DOHH2 (cell line): ENCODE data around the gene DLEU7.

Experiments used
- H3F3A ChIP-seq: fragments of 200-600 bp; sonication (generic), shearing (Covaris generic); 2 replicates; pipeline ENCODE4 v1.6.0; 2016; ENCODE audit warnings: antibody characterized with exemption, mild to moderate bottlenecking; ENCODE audit not compliant: control insufficient read depth, insufficient read depth
- H3K27ac ChIP-seq: fragments of 200-600 bp; sonication (generic); 2 replicates; pipeline ENCODE4 v1.5.1; 2014; ENCODE audit warnings: low read depth, mild to moderate bottlenecking, low read length, moderate library complexity
- H3K27me3 ChIP-seq: fragments of 200-600 bp; sonication (generic); 2 replicates; pipeline ENCODE4 v1.6.1; 2014; ENCODE audit warnings: mild to moderate bottlenecking, low read length, mixed read lengths; ENCODE audit not compliant: control insufficient read depth
- H3K36me3 ChIP-seq: fragments of 200-600 bp; sonication (generic); 2 replicates; pipeline ENCODE4 v1.6.1; 2014; ENCODE audit warnings: mild to moderate bottlenecking, low read length, moderate library complexity, mixed read lengths; ENCODE audit not compliant: control insufficient read depth
- H3K4me1 ChIP-seq: fragments of 200-600 bp; sonication (generic); 2 replicates; pipeline ENCODE4 v1.6.1; 2014; ENCODE audit warnings: mild to moderate bottlenecking, low read length, mixed read lengths; ENCODE audit not compliant: control insufficient read depth
- H3K4me2 ChIP-seq: fragments of 200-600 bp; sonication (generic); 2 replicates; pipeline ENCODE4 v1.6.0; 2014; ENCODE audit warnings: mild to moderate bottlenecking, low read length, moderate library complexity
- H3K4me3 ChIP-seq: fragments of 200-600 bp; sonication (generic); 2 replicates; pipeline ENCODE4 v1.5.1; 2014; ENCODE audit warnings: mild to moderate bottlenecking, low read length, mixed read lengths
- H3K79me2 ChIP-seq: fragments of 200-600 bp; sonication (generic); 2 replicates; pipeline ENCODE4 v1.6.1; 2014; ENCODE audit warnings: mild to moderate bottlenecking, low read length, mixed read lengths; ENCODE audit not compliant: control insufficient read depth
- H3K9me2 ChIP-seq: fragments of 200-600 bp; sonication (generic); replicated peaks from 2 replicates; pipeline ENCODE4 v1.6.1; 2014; ENCODE audit warnings: mild to moderate bottlenecking, low read length, mixed read lengths; ENCODE audit not compliant: control insufficient read depth
- H3K9me3 ChIP-seq: fragments of 200-600 bp; sonication (generic); 2 replicates; pipeline ENCODE4 v1.6.1; 2014; ENCODE audit warnings: antibody characterized with exemption, low read length, mixed read lengths; ENCODE audit not compliant: control insufficient read depth, insufficient read depth
- H4K20me1 ChIP-seq: fragments of 200-600 bp; sonication (generic); 2 replicates; pipeline ENCODE4 v1.6.0; 2014; ENCODE audit warnings: low read depth, mild to moderate bottlenecking, antibody characterized with exemption, low read length, moderate library complexity; ENCODE audit not compliant: control insufficient read depth, insufficient read depth
- EZH2phosphoT487 ChIP-seq: fragments of 200-600 bp; sonication (generic); IDR thresholded peaks from 2 replicates; pipeline ENCODE4 v1.6.1; 2017; ENCODE audit warnings: borderline replicate concordance, mild to moderate bottlenecking, antibody characterized with exemption, low read length, moderate library complexity, mixed read lengths
- TF ChIP-seq, protein P1 (sequence below): fragments of 200-600 bp; sonication (generic); IDR thresholded peaks from one replicate; pipeline ENCODE4 v1.5.1; 2014; ENCODE audit warnings: antibody characterized with exemption, mild to moderate bottlenecking, low read depth, low read length; ENCODE audit not compliant: poor library complexity, severe bottlenecking

DLEU7 gene

DNA sequence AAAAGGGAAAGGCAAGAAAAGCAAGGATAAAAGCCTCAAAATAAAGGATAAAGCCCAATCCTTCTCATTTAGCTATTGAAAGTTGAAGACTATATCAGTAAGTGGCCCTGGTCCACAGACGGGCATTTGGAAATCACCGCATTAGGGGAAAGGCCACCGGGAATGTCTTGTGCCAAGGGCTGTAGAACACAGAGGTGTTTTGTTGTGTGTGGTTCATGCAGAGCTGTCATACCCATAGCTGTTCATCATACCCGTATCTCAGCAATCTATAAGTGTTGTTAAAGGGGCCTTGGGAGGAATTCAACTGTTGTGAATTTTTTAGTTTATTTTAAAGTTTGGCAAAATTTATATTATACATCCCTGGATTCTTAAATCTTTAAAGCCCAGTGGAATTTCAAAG lies 33.0 kb downstream of the DLEU7 start:
- Histone ChIP-seq H3K4me3 (peak overlapping the region; percentile 58), H3F3A (0 out of 2 replicates have a peak, but pooled peaks cover 3% of the 10 kb centered on the region), H3K36me3 (no peaks in the 10 kb centered on the region), H3K27ac (peak overlapping the region; percentile 57), H3K9me2 (no peaks in the 10 kb centered on the region), H3K9me3 (peaks cover 8% of the 10 kb centered on the region), H3K4me1 (peaks cover 22% of the 10 kb centered on the region), H3K79me2 (no peaks in the 10 kb centered on the region), H3K27me3 (no peaks in the 10 kb centered on the region), H3K4me2 (peak overlapping the region; percentile 78), H4K20me1 (no peaks in the 10 kb centered on the region)
- TF ChIP-seq EZH2phosphoT487: no peak
- TF ChIP-seq, protein P1, sequence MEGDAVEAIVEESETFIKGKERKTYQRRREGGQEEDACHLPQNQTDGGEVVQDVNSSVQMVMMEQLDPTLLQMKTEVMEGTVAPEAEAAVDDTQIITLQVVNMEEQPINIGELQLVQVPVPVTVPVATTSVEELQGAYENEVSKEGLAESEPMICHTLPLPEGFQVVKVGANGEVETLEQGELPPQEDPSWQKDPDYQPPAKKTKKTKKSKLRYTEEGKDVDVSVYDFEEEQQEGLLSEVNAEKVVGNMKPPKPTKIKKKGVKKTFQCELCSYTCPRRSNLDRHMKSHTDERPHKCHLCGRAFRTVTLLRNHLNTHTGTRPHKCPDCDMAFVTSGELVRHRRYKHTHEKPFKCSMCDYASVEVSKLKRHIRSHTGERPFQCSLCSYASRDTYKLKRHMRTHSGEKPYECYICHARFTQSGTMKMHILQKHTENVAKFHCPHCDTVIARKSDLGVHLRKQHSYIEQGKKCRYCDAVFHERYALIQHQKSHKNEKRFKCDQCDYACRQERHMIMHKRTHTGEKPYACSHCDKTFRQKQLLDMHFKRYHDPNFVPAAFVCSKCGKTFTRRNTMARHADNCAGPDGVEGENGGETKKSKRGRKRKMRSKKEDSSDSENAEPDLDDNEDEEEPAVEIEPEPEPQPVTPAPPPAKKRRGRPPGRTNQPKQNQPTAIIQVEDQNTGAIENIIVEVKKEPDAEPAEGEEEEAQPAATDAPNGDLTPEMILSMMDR: no peak

DNA sequence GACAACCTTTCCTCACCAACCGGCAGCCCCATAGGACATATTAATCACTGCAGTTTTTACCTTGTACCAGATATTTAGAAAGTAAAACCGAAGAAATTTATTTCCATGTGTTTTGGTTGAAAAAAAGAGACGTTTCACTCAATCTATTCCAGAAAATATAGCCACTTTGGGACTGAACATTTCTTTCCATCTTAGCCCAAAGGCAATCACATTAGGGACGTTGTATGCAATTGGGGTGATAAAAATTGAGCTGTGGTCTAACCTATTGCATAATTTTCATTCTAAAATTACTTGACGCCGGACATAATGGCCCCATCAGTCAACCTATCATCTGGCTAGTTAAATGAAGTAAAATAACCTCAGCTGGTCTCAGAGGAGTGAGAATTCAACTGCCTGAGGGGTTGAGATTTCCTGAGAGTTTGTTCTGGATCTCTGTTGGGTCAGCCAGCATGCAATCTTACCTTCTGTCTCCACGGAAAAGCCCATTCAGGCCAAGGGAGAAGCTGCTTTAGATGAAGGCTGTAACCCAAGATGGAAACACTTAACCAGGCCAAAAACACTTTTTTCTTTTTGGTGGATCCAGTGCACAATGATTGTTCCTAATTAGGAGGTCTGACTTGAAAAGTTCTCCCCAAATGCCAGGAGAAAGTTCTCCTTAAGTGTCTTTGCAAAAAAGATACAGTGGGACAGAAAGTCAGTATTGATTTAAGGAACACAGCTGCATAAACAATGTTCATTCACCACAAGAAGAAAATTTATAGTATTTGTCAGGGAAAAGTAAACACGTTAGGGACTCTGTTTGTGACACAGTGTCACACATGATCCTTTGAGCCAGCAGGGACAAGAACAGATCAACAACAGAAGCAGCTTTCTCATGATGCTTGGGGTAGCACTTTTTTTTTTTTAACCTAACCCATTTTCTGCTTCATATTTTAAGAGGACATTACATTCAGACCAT lies 34.1 kb downstream of the DLEU7 start:
- H3F3A ChIP-seq: 0 out of 2 replicates have a peak, but pooled peaks cover 3% of the 10 kb centered on the region
- no peaks in the 10 kb centered on the region for H4K20me1 ChIP-seq
- no peak overlapping the region for H3K4me2 ChIP-seq
- H3K4me1 ChIP-seq: peaks cover 22% of the 10 kb centered on the region
- no peaks in the 10 kb centered on the region for H3K9me2 ChIP-seq
- H3K27me3 ChIP-seq: no peaks in the 10 kb centered on the region
- TF ChIP-seq EZH2phosphoT487: no peak
- no peak overlapping the region for H3K4me3 ChIP-seq
- no peak overlapping the region for H3K27ac ChIP-seq
- H3K79me2 ChIP-seq: no peaks in the 10 kb centered on the region
- H3K9me3 ChIP-seq: peaks cover 8% of the 10 kb centered on the region
- H3K36me3 ChIP-seq: no peaks in the 10 kb centered on the region

DNA sequence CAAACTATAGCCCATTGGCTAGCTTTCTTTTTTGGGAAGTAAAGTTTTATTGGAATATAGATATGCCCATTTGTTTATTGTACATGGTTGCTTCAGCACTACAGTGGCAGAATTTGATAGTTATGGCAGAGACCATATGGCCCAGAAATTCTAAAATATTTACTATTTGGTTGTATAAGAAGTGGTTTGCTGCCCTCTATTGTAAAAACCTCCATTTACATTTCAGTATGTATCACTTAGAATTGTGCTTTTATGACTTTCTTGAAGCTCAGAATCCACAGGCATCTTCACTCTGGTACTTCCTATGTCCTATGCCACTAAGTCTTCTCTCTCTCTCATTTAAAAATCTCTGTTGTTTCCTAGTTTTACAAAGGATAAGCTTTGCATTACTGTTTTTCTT lies 37.7 kb downstream of the DLEU7 start:
- Histone ChIP-seq H3K4me2 (no peak overlapping the region), H3K27ac (no peak overlapping the region), H3F3A (0 out of 2 replicates have a peak, but pooled peaks cover 5% of the 10 kb centered on the region), H3K79me2 (no peaks in the 10 kb centered on the region), H3K9me2 (no peaks in the 10 kb centered on the region), H4K20me1 (no peaks in the 10 kb centered on the region), H3K9me3 (peaks cover 8% of the 10 kb centered on the region), H3K27me3 (no peaks in the 10 kb centered on the region), H3K36me3 (no peaks in the 10 kb centered on the region), H3K4me3 (no peak overlapping the region), H3K4me1 (peaks cover 22% of the 10 kb centered on the region)
- no peak for TF ChIP-seq EZH2phosphoT487
- TF ChIP-seq, protein P1: no peak
